ENCODE measurements around the gene DOK6.

The DOK6 gene

GRCh38 chr18:69734536-69734935 is 333.8 kb downstream of the DOK6 start:
- FAIRE-seq (no peak), DNase-seq (ENCODE audit: insufficient read length, low spot score) (no peak)
- no peak for TF ChIP-seq CTCF (IDR thresholded peaks at IDR 0.05; ENCODE audit: insufficient read depth, missing control alignments)

GRCh38 chr18:69736730-69737129 is 336.0 kb downstream of the DOK6 start:
- no peak for FAIRE-seq
- no peak for TF ChIP-seq CTCF (IDR thresholded peaks at IDR 0.05; ENCODE audit: insufficient read depth, missing control alignments)
- DNase-seq (ENCODE audit: insufficient read length, low spot score), result no peak

- FAIRE-seq (no peak), DNase-seq (ENCODE audit: insufficient read length, low spot score) (no peak)
- no peak for TF ChIP-seq CTCF (IDR thresholded peaks at IDR 0.05; ENCODE audit: insufficient read depth, missing control alignments)
These were observed 337.2 kb downstream of the DOK6 start for GRCh38 chr18:69737851-69738250.

GRCh38 chr18:69747388-69747787 is 346.7 kb downstream of the DOK6 start:
- no peak for TF ChIP-seq CTCF (IDR thresholded peaks at IDR 0.05; ENCODE audit: insufficient read depth, missing control alignments)
- FAIRE-seq, result no peak
- no peak for DNase-seq (ENCODE audit: insufficient read length, low spot score)

GRCh38 chr18:69752737-69753380 is 352.2 kb downstream of the DOK6 start:
- no peak for TF ChIP-seq CTCF (IDR thresholded peaks at IDR 0.05; ENCODE audit: insufficient read depth, missing control alignments)
- DNase-seq (ENCODE audit: insufficient read length, low spot score) (no peak), FAIRE-seq (no peak)

GRCh38 chr18:69754108-69754507 is 353.4 kb downstream of the DOK6 start:
- no peak for DNase-seq (ENCODE audit: insufficient read length, low spot score)
- no peak for FAIRE-seq
- no peak for TF ChIP-seq CTCF (IDR thresholded peaks at IDR 0.05; ENCODE audit: insufficient read depth, missing control alignments)

- FAIRE-seq, result no peak
- TF ChIP-seq CTCF (IDR thresholded peaks at IDR 0.05; ENCODE audit: insufficient read depth, missing control alignments), result no peak
- DNase-seq (ENCODE audit: insufficient read length, low spot score), result no peak
These were observed 354.4 kb downstream of the DOK6 start for GRCh38 chr18:69755041-69755440.

Data from D721Med (cell line).